ENCODE measurements around the gene SH3TC1. TPM values are rescaled to one million over a fixed set of nuclear protein-coding genes. Genes with fewer than 3 reads are reported as not detected.

SH3TC1 gene
- total RNA-seq, 1 donor from 2014 or later = 1.2 TPM

GRCh38 chr4:8181844-8182243 is 17.2 kb upstream of the SH3TC1 start:
- no peak overlapping the region for H3K4me2 ChIP-seq (ENCODE audit: low read length)
- H3K9me3 ChIP-seq (ENCODE audit: insufficient read depth, low read depth, low read length) = no peaks in the 10 kb centered on the region
- Mint-ChIP-seq H3K9me3 (ENCODE audit: unreplicated experiment) (no peaks in the 10 kb centered on the region), H3K27ac (ENCODE audit: unreplicated experiment) (no peak overlapping the region), H3K27me3 (ENCODE audit: low read depth, unreplicated experiment) (peaks cover 39% of the 10 kb centered on the region), H3K36me3 (ENCODE audit: low read depth, unreplicated experiment) (no peaks in the 10 kb centered on the region), H3K4me3 (ENCODE audit: unreplicated experiment) (no peak overlapping the region), H3K4me1 (ENCODE audit: low read depth, unreplicated experiment) (peaks cover 4% of the 10 kb centered on the region)
- no peaks in the 10 kb centered on the region for H3K79me2 ChIP-seq (ENCODE audit: insufficient read depth, low read length)
- H3K27ac ChIP-seq (ENCODE audit: low read depth, low read length) = no peak overlapping the region
- H2AFZ ChIP-seq (ENCODE audit: low read depth, low read length) = no peak overlapping the region
- H3K4me1 ChIP-seq (ENCODE audit: insufficient read depth, low read length) = peaks cover 22% of the 10 kb centered on the region
- DNase-seq (ENCODE audit: low read depth) (no peak), FAIRE-seq (no peak)
- H3K9ac ChIP-seq (ENCODE audit: low read length) = no peak overlapping the region
- TF ChIP-seq CTCF (IDR thresholded peaks at IDR 0.05; ENCODE audit: insufficient read depth, low read depth, low read length) (no peak), EZH2 (IDR thresholded peaks at IDR 0.05; ENCODE audit: insufficient read depth, low read length) (no peak)
- no peak overlapping the region for H3K4me3 ChIP-seq (ENCODE audit: insufficient read depth, low read depth, low read length)
- peaks cover 2% of the 10 kb centered on the region for H3K27me3 ChIP-seq (ENCODE audit: insufficient read depth, low read length)
- no peaks in the 10 kb centered on the region for H4K20me1 ChIP-seq (ENCODE audit: insufficient read depth, low read length)
- H3K36me3 ChIP-seq (ENCODE audit: insufficient read depth, low read length) = no peaks in the 10 kb centered on the region

- no peak overlapping the region for H3K27ac Mint-ChIP-seq (ENCODE audit: unreplicated experiment)
- no peaks in the 10 kb centered on the region for H3K9me3 ChIP-seq (ENCODE audit: insufficient read depth, low read depth, low read length)
- H3K4me1 ChIP-seq (ENCODE audit: insufficient read depth, low read length) = peaks cover 22% of the 10 kb centered on the region
- no peaks in the 10 kb centered on the region for H3K9me3 Mint-ChIP-seq (ENCODE audit: unreplicated experiment)
- TF ChIP-seq EZH2 (IDR thresholded peaks at IDR 0.05; ENCODE audit: insufficient read depth, low read length) (no peak), CTCF (IDR thresholded peaks at IDR 0.05; ENCODE audit: insufficient read depth, low read depth, low read length) (no peak)
- no peak for DNase-seq (ENCODE audit: low read depth)
- H3K4me3 Mint-ChIP-seq (ENCODE audit: unreplicated experiment) = no peak overlapping the region
- H3K79me2 ChIP-seq (ENCODE audit: insufficient read depth, low read length) = no peaks in the 10 kb centered on the region
- H3K27me3 ChIP-seq (ENCODE audit: insufficient read depth, low read length) = peaks cover 2% of the 10 kb centered on the region
- H3K4me3 ChIP-seq (ENCODE audit: insufficient read depth, low read depth, low read length) = no peak overlapping the region
- no peak overlapping the region for H3K4me2 ChIP-seq (ENCODE audit: low read length)
- no peak overlapping the region for H3K9ac ChIP-seq (ENCODE audit: low read length)
- no peak overlapping the region for H2AFZ ChIP-seq (ENCODE audit: low read depth, low read length)
- no peak overlapping the region for H3K27ac ChIP-seq (ENCODE audit: low read depth, low read length)
- no peaks in the 10 kb centered on the region for H3K36me3 ChIP-seq (ENCODE audit: insufficient read depth, low read length)
- peaks cover 39% of the 10 kb centered on the region for H3K27me3 Mint-ChIP-seq (ENCODE audit: low read depth, unreplicated experiment)
- H3K4me1 Mint-ChIP-seq (ENCODE audit: low read depth, unreplicated experiment) = peaks cover 2% of the 10 kb centered on the region
- no peak for FAIRE-seq
- no peaks in the 10 kb centered on the region for H3K36me3 Mint-ChIP-seq (ENCODE audit: low read depth, unreplicated experiment)
- H4K20me1 ChIP-seq (ENCODE audit: insufficient read depth, low read length) = no peaks in the 10 kb centered on the region
Measured at GRCh38 chr4:8182294-8182693, 16.8 kb upstream of the SH3TC1 start.

DNA sequence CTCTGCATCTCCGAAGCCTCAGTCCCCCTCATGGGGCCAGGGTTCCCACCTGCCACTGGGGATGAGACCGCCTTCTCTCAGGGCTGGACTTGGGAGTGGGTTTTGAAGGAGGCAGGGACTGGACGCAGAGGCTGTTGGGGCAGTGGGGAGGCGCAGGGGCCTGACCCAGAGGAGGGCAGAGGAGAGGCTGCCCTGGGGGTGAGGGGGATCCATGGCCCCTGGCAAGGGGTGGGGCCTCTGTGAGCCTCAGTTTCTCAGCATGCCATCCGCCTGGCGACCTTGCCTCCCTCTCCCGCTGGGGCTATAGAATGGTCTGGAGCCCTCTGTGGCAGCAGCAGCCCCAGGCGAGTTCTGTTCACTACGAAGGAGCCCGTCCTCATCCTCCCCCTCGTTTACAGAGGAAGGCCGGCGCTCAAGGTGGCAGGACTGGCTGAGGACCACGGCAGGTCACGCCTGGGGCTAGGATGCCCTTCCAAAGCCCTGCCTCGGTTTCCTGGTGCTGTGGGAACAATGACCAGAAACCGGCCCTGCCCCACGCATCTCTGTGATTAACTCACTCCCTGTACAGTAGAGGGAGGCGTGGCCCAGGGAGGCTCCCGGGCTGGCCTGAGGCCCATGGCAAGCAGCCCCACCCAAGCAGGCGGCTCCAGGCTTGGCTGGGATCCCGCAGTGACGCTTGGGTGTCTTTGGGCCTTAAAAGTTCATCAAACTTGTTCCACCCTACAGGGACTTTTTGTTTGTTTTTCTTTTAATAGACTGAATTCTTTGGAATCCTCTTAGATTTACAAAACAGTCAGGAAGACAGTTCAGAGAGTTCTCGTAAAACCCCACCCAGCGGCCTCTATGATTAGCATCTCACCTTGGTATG is 16.0 kb upstream of the SH3TC1 start:
- Histone ChIP-seq H3K4me2 (ENCODE audit: low read length) (peak overlapping the region; percentile 12), H2AFZ (ENCODE audit: low read depth, low read length) (peak overlapping the region; percentile 23), H3K27ac (ENCODE audit: low read depth, low read length) (no peak overlapping the region), H3K27me3 (ENCODE audit: insufficient read depth, low read length) (peaks cover 2% of the 10 kb centered on the region), H3K9me3 (ENCODE audit: insufficient read depth, low read depth, low read length) (no peaks in the 10 kb centered on the region), H3K4me1 (ENCODE audit: insufficient read depth, low read length) (peaks cover 22% of the 10 kb centered on the region), H3K4me3 (ENCODE audit: insufficient read depth, low read depth, low read length) (no peak overlapping the region), H3K79me2 (ENCODE audit: insufficient read depth, low read length) (no peaks in the 10 kb centered on the region), H3K36me3 (ENCODE audit: insufficient read depth, low read length) (no peaks in the 10 kb centered on the region), H4K20me1 (ENCODE audit: insufficient read depth, low read length) (no peaks in the 10 kb centered on the region), H3K9ac (ENCODE audit: low read length) (no peak overlapping the region)
- H3K9me3 Mint-ChIP-seq (ENCODE audit: unreplicated experiment) = no peaks in the 10 kb centered on the region
- no peaks in the 10 kb centered on the region for H3K4me1 Mint-ChIP-seq (ENCODE audit: low read depth, unreplicated experiment)
- FAIRE-seq (no peak), DNase-seq (ENCODE audit: low read depth) (peak; percentile 72)
- no peak for TF ChIP-seq CTCF (IDR thresholded peaks at IDR 0.05; ENCODE audit: insufficient read depth, low read depth, low read length)
- no peak for TF ChIP-seq EZH2 (IDR thresholded peaks at IDR 0.05; ENCODE audit: insufficient read depth, low read length)
- no peak overlapping the region for H3K27ac Mint-ChIP-seq (ENCODE audit: unreplicated experiment)
- H3K36me3 Mint-ChIP-seq (ENCODE audit: low read depth, unreplicated experiment) = no peaks in the 10 kb centered on the region
- peaks cover 40% of the 10 kb centered on the region for H3K27me3 Mint-ChIP-seq (ENCODE audit: low read depth, unreplicated experiment)
- no peak overlapping the region for H3K4me3 Mint-ChIP-seq (ENCODE audit: unreplicated experiment)
